SK-N-SH (cell line): ENCODE measurements around the gene TEX35. TPM values are rescaled to one million over a fixed set of nuclear protein-coding genes. Genes with fewer than 3 reads are reported as not detected.

ENCODE experiments used
- CTCF ChIA-PET: fragments of 300-600, 350-600 bp; formaldehyde crosslinking; extraction: SDS; loops from one replicate; lab custom pipeline; 2021; lab: Yijun Ruan, JAX
- POLR2A ChIA-PET: fragments of 350-600 bp; sonication (Branson Sonifier 250); formaldehyde crosslinking; extraction: SDS; loops from one replicate; lab custom pipeline; 2020; ENCODE audit warnings: antibody characterized with exemption, inconsistent platforms; lab: Yijun Ruan, JAX
- DNase-seq: peaks from one replicate; pipeline ENCODE4 v3.0.0; 2012
- H2AFZ ChIP-seq: fragments of 200-600 bp; sonication (generic); 2 replicates; pipeline ENCODE4 v1.8.1; 2016; ENCODE audit warnings: antibody characterized with exemption, mild to moderate bottlenecking, low read depth
- H3F3A ChIP-seq: fragments of 200-600 bp; sonication (generic); replicated peaks from 2 replicates; pipeline ENCODE3; 2016; ENCODE audit warnings: antibody characterized with exemption, mild to moderate bottlenecking; ENCODE audit not compliant: insufficient read depth
- H3K27ac ChIP-seq, 2 experiments: fragments of 200-500 bp in 1 of 2; fragments of 200-600 bp in 1 of 2; sonication (Bioruptor generic) in 1 of 2; sonication (generic), shearing (Covaris generic) in 1 of 2; 2 replicates each; pipeline versions ENCODE4 v1.5.1 to v1.6.1; 2014 to 2016; ENCODE audit warnings: low read depth in 2 of 2, inconsistent platforms in 1 of 2, low read length in 1 of 2, mild to moderate bottlenecking in 1 of 2, mixed read lengths in 1 of 2
- H3K27me3 ChIP-seq: fragments of 200-600 bp; sonication (generic), shearing (Covaris generic); 2 replicates; pipeline ENCODE4 v1.6.1; 2016; ENCODE audit warnings: mixed run types; ENCODE audit not compliant: insufficient read depth
- H3K36me3 ChIP-seq, 2 experiments: fragments of 200-500 bp in 1 of 2; fragments of 200-600 bp in 1 of 2; sonication (Bioruptor generic) in 1 of 2; sonication (generic) in 1 of 2; replicated peaks in 1 of 2; 2 replicates each; pipeline versions ENCODE3 to v1.5.1; 2014 to 2016; ENCODE audit warnings: low read length in 1 of 2, mild to moderate bottlenecking in 1 of 2; ENCODE audit not compliant: insufficient read depth in 2 of 2, control insufficient read depth in 1 of 2
- H3K4me1 ChIP-seq, 2 experiments: fragments of 200-500 bp in 1 of 2; fragments of 200-600 bp in 1 of 2; sonication (Bioruptor generic) in 1 of 2; sonication (generic), shearing (Covaris generic) in 1 of 2; 2 replicates each; pipeline versions ENCODE4 v1.5.1 to v1.6.1; 2014 to 2016; ENCODE audit warnings: low read depth in 1 of 2, low read length in 1 of 2, mixed run types in 1 of 2; ENCODE audit not compliant: insufficient read depth in 2 of 2, control insufficient read depth in 1 of 2
- H3K4me2 ChIP-seq: fragments of 200-600 bp; sonication (generic), shearing (Covaris generic); 2 replicates; pipeline ENCODE4 v1.6.1; 2017; ENCODE audit warnings: mixed run types
- H3K4me3 ChIP-seq, 2 experiments: fragments of 200-500 bp in 1 of 2; fragments of 200-600 bp in 1 of 2; sonication (Bioruptor generic) in 1 of 2; sonication (generic), shearing (Covaris generic) in 1 of 2; 2 replicates each; pipeline versions ENCODE4 v1.5.1 to v1.8.1; 2014 to 2016; ENCODE audit warnings: low read depth in 2 of 2, inconsistent platforms in 1 of 2, low read length in 1 of 2, mild to moderate bottlenecking in 1 of 2, mixed read lengths in 1 of 2, moderate library complexity in 1 of 2
- H3K79me2 ChIP-seq: fragments of 200-600 bp; sonication (generic); 2 replicates; pipeline ENCODE4 v1.8.1; 2017; ENCODE audit warnings: mild to moderate bottlenecking; ENCODE audit not compliant: insufficient read depth
- H3K9ac ChIP-seq: fragments of 200-600 bp; sonication (generic); 2 replicates; pipeline ENCODE4 v1.6.1; 2017; ENCODE audit warnings: mixed run types
- H3K9me2 ChIP-seq: fragments of 200-600 bp; sonication (generic); 2 replicates; pipeline ENCODE4 v1.6.1; 2017; ENCODE audit warnings: mixed run types
- H3K9me3 ChIP-seq: fragments of 200-600 bp; sonication (generic); 2 replicates; pipeline ENCODE4 v1.6.1; 2017; ENCODE audit warnings: mixed run types, mild to moderate bottlenecking, moderate library complexity
- H4K20me1 ChIP-seq: fragments of 200-600 bp; sonication (generic); 2 replicates; pipeline ENCODE4 v1.6.1; 2017; ENCODE audit warnings: mild to moderate bottlenecking, mixed run types; ENCODE audit not compliant: insufficient read depth
- CHD2 ChIP-seq: fragments of 150-350 bp; IDR thresholded peaks from 2 replicates; pipeline ENCODE4 v1.6.1; 2018; ENCODE audit warnings: low read length; ENCODE audit not compliant: partially characterized antibody
- ELF1 ChIP-seq: IDR thresholded peaks from 2 replicates; pipeline ENCODE4 v1.4.0; 2012
- FOSL2 ChIP-seq: IDR thresholded peaks from 2 replicates; pipeline ENCODE4 v1.4.0; 2012; ENCODE audit warnings: low read depth, mild to moderate bottlenecking, moderate library complexity, borderline replicate concordance
- FOXJ3 ChIP-seq: sonication (generic); formaldehyde crosslinking; IDR thresholded peaks from 2 replicates; pipeline ENCODE4 v1.5.1; 2020; ENCODE audit warnings: mild to moderate bottlenecking, missing genetic modification reagents
- GATA2 ChIP-seq: sonication (generic); formaldehyde crosslinking; IDR thresholded peaks from 2 replicates; pipeline ENCODE4 v1.5.0; 2020; ENCODE audit warnings: mild to moderate bottlenecking, missing genetic modification reagents
- JUND ChIP-seq: IDR thresholded peaks from 2 replicates; pipeline ENCODE4 v1.4.0; 2012
- MXI1 ChIP-seq: IDR thresholded peaks from 2 replicates; pipeline ENCODE4 v1.6.1; 2012; ENCODE audit warnings: mild to moderate bottlenecking, low read depth, low read length, improper control_type of control experiment
- NRF1 ChIP-seq: IDR thresholded peaks from 2 replicates; pipeline ENCODE4 v1.6.1; 2012; ENCODE audit warnings: low read depth, mild to moderate bottlenecking, low read length
- SMC3 ChIP-seq: IDR thresholded peaks from 2 replicates; pipeline ENCODE4 v1.6.1; 2012; ENCODE audit warnings: low read depth, low read length, improper control_type of control experiment
- TEAD4 ChIP-seq: IDR thresholded peaks from 2 replicates; pipeline ENCODE4 v1.4.0; 2012; ENCODE audit warnings: mild to moderate bottlenecking, borderline replicate concordance; ENCODE audit not compliant: insufficient read depth
- YY1 ChIP-seq: IDR thresholded peaks from 2 replicates; pipeline ENCODE4 v1.4.0; 2012; ENCODE audit warnings: low read depth, mild to moderate bottlenecking
- WGBS: methylation state at CpG from one replicate; pipeline ENCODE4 v1.1.6; 2017; ENCODE audit warnings: low lambda C conversion rate; 5-methylcytosine and 5-hydroxymethylcytosine counted together
- polyA plus RNA-seq, 3 experiments: library from polyadenylated mRNA; depleted of rRNA; stranded (reverse); fragments of >200 nt; gene quantifications; 2 replicates each; pipeline ENCODE4 v1.2.3, GENCODE V29; 2012
- TF ChIP-seq, protein P1 (sequence below): IDR thresholded peaks from 2 replicates; pipeline ENCODE4 v1.4.0; 2012; ENCODE audit warnings: low read depth, borderline replicate concordance
- TF ChIP-seq, protein P2 (sequence below): IDR thresholded peaks from 2 replicates; pipeline ENCODE4 v1.6.1; 2012; ENCODE audit warnings: mild to moderate bottlenecking, low read depth, low read length, moderate library complexity
- TF ChIP-seq, protein P3 (sequence below): fragments of 200-600 bp; sonication (generic); IDR thresholded peaks from 2 replicates; pipeline ENCODE4 v1.6.1; 2017; ENCODE audit warnings: antibody characterized with exemption, mild to moderate bottlenecking, moderate library complexity

The TEX35 gene
- polyA plus RNA-seq, 1 of the 3 experiments (the other 2 are of a cell fraction): 0.03 TPM

DNA sequence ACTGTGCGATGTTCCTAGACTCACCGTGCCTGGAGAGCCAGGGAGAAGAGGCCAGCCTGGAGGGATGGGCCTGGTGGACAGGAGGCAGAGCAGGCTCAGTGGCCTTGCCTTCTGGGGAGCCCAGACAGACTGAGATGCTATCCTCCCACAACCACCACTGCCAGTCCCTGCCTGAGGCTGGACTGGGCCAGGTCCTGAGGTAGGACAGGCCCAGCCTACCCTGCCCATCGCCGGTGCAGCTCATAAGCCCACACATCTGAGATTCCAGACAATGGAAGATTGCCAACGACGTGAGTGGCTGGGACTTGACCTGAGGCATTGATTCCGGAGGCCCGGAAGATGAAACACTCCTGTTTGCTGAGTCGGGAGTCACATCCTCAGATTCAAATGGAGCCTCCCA lies 21.9 kb upstream of the TEX35 start (continued):
- TF ChIP-seq, protein P1, sequence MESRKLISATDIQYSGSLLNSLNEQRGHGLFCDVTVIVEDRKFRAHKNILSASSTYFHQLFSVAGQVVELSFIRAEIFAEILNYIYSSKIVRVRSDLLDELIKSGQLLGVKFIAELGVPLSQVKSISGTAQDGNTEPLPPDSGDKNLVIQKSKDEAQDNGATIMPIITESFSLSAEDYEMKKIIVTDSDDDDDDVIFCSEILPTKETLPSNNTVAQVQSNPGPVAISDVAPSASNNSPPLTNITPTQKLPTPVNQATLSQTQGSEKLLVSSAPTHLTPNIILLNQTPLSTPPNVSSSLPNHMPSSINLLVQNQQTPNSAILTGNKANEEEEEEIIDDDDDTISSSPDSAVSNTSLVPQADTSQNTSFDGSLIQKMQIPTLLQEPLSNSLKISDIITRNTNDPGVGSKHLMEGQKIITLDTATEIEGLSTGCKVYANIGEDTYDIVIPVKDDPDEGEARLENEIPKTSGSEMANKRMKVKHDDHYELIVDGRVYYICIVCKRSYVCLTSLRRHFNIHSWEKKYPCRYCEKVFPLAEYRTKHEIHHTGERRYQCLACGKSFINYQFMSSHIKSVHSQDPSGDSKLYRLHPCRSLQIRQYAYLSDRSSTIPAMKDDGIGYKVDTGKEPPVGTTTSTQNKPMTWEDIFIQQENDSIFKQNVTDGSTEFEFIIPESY: no peak

DNA sequence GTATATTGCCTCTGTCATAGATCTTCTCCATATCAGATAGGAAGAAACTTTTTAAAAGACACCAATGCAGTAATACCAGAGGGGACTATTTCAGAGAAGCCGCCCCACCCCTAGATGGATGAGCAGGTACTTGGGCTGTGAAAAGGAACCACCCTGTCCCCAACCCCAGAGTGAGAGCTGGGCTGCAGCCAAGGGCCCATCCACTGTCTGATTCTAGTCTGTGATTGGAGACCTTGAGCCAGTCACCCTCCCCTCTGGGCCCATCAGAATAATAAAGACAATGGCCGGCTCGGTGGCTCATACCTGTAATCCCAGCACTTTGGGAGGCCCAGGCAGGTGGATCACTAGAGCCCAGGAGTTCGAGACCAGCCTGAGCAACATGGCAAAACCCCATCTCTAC lies 21.2 kb upstream of the TEX35 start:
- POLR2A ChIA-PET: no interaction called here
- Histone ChIP-seq H3K9ac (no peak overlapping the region), H3K27ac (no peak overlapping the region)
- TF ChIP-seq TEAD4 (no peak), SMC3 (no peak), FOSL2 (no peak), NRF1 (no peak), CHD2 (no peak), GATA2 (no peak), ELF1 (no peak), FOXJ3 (CRISPR knock-in tag) (no peak), MXI1 (no peak), YY1 (no peak), JUND (no peak)
- TF ChIP-seq, protein P2, sequence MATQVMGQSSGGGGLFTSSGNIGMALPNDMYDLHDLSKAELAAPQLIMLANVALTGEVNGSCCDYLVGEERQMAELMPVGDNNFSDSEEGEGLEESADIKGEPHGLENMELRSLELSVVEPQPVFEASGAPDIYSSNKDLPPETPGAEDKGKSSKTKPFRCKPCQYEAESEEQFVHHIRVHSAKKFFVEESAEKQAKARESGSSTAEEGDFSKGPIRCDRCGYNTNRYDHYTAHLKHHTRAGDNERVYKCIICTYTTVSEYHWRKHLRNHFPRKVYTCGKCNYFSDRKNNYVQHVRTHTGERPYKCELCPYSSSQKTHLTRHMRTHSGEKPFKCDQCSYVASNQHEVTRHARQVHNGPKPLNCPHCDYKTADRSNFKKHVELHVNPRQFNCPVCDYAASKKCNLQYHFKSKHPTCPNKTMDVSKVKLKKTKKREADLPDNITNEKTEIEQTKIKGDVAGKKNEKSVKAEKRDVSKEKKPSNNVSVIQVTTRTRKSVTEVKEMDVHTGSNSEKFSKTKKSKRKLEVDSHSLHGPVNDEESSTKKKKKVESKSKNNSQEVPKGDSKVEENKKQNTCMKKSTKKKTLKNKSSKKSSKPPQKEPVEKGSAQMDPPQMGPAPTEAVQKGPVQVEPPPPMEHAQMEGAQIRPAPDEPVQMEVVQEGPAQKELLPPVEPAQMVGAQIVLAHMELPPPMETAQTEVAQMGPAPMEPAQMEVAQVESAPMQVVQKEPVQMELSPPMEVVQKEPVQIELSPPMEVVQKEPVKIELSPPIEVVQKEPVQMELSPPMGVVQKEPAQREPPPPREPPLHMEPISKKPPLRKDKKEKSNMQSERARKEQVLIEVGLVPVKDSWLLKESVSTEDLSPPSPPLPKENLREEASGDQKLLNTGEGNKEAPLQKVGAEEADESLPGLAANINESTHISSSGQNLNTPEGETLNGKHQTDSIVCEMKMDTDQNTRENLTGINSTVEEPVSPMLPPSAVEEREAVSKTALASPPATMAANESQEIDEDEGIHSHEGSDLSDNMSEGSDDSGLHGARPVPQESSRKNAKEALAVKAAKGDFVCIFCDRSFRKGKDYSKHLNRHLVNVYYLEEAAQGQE: no peak
- TF ChIP-seq, protein P3, sequence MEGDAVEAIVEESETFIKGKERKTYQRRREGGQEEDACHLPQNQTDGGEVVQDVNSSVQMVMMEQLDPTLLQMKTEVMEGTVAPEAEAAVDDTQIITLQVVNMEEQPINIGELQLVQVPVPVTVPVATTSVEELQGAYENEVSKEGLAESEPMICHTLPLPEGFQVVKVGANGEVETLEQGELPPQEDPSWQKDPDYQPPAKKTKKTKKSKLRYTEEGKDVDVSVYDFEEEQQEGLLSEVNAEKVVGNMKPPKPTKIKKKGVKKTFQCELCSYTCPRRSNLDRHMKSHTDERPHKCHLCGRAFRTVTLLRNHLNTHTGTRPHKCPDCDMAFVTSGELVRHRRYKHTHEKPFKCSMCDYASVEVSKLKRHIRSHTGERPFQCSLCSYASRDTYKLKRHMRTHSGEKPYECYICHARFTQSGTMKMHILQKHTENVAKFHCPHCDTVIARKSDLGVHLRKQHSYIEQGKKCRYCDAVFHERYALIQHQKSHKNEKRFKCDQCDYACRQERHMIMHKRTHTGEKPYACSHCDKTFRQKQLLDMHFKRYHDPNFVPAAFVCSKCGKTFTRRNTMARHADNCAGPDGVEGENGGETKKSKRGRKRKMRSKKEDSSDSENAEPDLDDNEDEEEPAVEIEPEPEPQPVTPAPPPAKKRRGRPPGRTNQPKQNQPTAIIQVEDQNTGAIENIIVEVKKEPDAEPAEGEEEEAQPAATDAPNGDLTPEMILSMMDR: no peak
- TF ChIP-seq, all 33 proteins: peak for 0
- Histone ChIP-seq H3K9me2 (no peaks in the 10 kb centered on the region), H3K36me3 (no peaks in the 10 kb centered on the region), H2AFZ (no peak overlapping the region), H3K4me2 (no peak overlapping the region), H4K20me1 (no peaks in the 10 kb centered on the region), H3F3A (no peaks in the 10 kb centered on the region), H3K4me3 (no peak overlapping the region), H3K79me2 (no peaks in the 10 kb centered on the region), H3K9me3 (no peaks in the 10 kb centered on the region), H3K27me3 (no peaks in the 10 kb centered on the region), H3K4me1 (peaks cover 0 to 4% of the 10 kb centered on the region in 2 experiments; a peak in 1 of 4 replicates)
- WGBS: 97% methylated on average over 4 of the region's 4 CpGs
- CTCF ChIA-PET: interaction anchor here (0.6 to 1.6 kb wide), 4 partner anchors 9 to 191 kb away, joined by 3 to 5 read pairs (median 3); no protein-coding TSS in a partner anchor
- no peak for DNase-seq
